GM21367 (cell line): ENCODE measurements around the gene TGFBR3.
"Not testable (repeated sequence)": the region's sequence is repeated elsewhere in the genome, so short reads cannot be mapped to it uniquely, and the experiment has no call there.

Experiments
- ATAC-seq: cut with Tn5 transposase; IDR thresholded peaks from one replicate; pipeline ENCODE4 v1.9.1; 2021; ENCODE audit not compliant: unreplicated experiment

TGFBR3 gene

DNA sequence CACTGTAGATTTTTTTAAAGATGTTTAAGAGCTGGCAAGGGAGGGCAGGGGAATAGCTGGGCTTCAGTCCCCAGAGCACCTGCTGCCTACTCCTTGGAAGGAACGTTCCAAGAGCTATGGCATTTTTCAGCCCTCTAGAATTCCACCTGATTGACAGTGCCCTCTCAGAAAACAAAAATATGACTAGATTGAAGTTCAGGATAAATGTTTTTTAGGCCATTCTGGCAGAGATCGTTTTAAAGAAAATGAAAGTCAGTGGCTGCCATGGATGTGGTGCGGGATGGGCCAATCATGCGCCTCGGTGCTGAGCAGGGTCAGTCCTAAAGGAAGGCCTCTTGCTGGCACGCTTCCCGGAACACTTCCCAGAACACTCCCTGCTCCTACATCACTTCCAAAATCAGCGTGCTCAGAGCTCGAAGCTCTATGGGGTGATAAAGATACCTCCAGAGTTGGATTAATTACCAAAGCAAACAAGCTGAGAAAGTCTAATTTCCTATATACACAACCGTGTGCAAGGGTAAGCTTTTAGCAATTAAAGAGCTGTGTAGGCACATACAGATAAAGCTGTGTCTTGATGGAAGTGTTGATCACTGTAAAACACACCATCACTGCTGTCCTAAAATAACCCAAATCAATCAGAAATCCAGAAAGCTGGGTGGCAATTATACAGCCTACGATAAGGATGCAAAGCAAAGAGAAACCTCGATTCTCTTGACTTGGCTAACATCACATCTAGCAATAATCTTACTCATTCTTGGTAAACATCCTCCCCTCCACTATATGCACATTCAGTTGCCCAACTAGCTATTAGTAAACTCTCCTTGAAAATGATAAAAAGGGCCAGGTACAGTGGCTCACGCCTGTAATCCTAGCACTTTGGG lies 34.6 kb downstream of the TGFBR3 start:
- ATAC-seq, result no peak

DNA sequence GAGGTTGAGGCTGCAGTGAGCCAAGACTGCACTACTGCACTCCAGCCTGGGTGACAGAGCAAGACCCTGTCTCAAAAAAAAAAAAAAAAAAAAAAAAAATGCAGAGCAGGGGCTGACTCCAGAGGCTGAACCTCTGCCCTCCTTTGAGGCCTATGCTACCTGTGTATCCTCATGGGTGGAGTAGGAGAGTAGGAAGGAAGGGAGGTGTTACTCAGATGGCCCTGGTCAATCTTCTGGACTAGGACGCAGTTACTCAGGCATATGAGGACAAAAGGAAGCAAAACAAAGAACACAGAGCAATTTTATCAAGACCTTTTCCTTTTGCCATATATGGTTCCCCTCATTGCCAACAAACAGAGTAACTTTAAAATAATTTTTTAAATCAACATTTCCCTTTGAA lies 35.2 kb downstream of the TGFBR3 start:
- no peak for ATAC-seq

DNA sequence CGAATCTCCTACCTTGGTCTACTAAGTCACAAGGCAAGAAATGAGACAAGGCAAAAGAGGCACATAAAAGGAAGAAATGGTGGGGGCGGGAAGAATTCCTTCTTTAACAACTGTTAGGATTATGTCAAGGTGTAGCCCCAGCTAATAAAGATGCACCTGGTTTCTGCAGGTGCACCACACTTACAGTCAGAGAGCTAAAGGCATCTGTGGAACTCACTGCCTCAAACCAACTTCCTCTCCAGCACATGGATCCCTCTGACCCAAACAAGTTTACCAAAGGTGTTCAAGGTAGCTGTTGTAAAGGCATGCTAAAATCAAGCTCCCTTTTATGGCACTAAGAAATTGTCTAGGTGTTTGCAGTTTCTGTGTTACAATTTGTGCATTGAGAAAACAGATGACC lies 38.1 kb downstream of the TGFBR3 start:
- no peak for ATAC-seq

DNA sequence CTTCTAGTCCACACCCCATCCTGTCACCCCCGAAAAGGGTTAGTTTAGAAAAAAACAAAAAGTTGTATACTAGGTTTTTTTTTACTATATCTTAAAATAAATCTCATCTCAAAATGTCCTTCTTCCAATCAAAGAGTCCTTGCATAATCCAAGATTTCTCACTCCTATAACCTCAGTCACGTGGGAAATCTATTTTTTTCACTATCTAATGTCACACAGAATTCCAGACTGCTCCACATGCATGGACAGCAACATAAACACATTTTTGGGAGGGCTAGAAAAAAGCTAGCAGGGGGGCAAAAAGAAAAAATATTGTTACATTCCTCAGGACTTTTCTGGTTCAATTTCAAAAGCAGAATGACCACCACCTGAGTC lies 39.3 kb downstream of the TGFBR3 start:
- ATAC-seq, result no peak

DNA sequence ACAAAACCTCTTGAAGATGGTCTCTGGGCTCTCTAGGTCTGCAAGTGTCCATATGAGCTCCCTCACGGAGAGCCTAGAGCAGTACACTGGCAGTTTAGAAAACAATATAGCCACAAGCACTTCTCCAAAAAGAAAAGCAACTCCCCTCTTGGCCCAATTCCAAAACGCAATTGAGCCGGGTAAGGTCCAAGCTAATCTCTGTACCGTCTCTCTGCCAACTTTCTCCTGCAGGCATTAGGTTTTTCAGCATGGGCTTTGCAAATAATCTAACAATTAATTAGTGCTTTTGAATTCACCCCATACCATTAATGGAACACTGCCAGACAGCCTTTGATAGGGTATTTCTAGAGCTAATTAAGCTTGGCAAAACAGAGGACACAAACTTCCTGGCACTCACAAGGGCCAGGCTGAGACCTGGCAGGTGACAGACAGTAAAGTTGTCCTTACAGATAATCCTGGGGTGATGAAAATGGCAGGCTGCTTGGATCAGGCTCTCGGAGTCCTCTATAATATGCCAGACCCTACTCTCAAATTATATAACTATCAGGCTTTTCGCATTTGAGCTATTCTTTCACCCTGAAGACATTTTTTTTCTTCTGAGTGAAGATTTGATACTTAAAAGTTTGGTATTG lies 39.8 kb downstream of the TGFBR3 start:
- no peak for ATAC-seq

DNA sequence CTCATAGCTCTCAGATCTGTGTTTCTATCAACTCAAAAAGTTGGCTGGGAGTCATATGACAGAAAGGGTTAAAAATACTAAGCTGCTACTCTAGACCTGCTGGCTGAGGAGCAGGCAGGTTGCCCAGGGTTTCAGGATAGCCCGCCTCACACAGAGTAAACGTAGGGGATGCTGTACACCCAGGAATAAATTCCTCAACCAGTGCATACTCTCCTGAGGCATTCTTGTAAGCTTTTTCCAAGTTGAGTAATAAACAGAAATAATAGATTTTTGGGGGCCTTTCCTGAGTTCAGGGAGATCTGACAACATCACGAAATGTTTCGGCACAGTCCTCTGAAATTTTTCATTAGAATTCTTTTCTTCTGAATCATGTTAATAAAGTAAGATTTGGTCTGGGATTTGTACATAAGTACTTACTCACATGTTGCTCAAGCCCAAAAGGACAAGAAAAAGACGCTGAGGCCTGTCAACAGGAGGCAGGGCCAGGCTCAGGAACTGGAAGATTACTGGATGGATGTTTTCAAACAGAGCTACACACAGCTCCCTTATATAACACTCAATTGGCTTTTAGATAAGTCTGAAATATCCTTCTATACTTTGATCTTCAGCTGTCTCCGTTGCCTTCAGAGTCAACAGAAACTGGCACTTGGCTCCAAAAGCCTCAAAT lies 41.0 kb downstream of the TGFBR3 start:
- ATAC-seq, result no peak

DNA sequence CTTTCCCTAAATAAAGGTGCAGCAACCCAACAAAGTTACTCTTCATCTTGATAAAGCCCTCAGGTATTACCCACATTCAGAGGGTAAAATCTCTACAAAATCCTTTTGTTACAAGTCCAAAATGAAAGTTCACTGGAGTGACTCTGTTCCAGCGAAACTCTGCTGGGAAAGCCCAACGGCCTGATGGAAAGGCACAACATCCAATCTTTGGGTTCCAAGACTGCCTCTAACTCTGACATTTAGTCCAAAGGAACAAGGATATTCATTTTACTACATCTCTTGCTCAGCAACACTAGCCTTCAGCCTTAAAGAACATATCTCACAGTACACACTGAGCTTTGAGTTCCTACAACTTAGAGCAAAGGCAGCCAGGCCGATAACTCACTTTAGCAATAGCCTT lies 42.1 kb downstream of the TGFBR3 start:
- no peak for ATAC-seq

DNA sequence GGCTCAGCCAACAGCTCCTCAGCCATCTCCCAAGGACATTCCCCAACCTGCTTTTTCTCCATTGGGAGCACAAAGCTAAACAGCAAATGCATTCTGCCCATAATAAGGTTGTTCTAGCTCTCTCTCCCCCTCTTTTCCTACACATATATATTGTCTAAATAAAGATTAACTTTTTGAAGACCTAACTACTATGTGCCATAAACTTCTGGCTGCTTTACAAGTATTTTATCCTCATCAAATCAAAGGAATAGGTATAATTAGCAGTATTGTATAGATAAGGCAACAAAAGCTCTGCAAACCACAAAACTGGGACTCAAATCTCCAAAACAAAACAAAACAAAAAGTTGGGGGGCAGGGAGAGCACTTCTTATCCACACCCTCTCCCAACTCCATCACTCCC lies 43.4 kb downstream of the TGFBR3 start:
- ATAC-seq, result no peak

DNA sequence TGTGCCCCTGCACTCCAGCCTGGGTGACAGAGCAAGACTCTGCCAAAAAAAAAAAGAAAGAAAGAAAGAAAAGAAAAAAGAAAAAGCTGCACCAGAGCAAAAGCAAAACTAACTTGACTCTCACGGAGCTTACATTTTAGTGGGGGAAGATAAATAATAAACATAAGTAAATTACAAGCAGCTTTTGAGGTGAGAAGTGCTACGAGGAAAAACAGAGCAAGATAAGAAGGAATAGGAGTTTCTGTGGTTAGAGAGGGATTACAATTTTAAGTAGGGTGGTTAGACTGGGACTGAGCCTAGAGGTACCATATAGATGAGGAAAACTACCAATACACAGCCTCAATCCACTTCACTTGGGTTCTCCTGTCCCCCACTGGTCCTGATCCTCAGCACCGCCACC lies 43.9 kb downstream of the TGFBR3 start:
- ATAC-seq, result no peak

DNA sequence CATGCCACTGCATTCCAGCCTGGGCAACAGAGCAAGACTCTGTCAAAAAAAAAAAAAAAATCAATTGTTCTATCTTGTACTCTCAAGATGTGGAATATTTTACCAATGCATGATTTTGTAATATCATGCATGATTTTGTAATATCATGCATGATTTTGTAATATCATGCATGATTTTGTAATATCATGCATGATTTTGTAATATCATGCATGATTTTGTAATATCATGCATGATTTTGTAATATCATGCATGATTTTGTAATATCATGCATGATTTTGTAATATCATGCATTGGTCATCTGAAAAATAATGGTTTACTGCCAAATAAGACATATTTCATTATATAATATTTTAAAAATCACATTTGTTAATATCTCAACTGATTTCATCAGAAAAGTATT lies 45.7 kb downstream of the TGFBR3 start:
- ATAC-seq, result not testable (repeated sequence)

DNA sequence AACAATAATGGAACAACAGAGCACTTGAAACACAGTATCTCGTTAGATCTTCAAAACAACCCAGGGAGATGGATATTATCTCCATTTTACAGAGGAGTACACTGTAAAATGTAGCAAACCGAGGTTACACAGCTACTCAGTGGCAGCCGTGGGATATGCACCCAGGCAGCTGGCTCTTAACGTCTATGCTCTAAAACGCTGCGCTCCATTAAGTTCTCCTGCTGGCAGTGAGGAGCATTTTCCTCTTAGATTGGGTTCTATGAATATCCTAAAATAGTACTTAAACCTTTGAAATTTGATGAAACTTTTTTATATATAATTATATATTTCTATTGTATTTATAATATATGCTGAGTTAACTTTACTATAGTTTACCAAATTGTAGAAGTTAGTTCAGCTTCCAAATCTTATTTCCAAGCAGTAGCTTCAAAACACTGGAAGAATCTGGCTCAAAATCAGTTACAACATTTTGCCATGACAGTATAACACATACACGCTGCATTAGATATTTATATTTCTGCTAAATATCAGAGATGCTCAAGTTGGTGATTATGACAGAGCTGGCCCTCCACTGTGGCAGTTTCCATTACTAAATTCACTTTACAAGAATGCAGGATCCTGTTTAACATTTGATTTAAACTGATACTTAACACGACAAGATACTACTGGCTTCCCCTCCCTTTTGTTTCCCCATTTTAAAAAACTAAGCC lies 49.5 kb downstream of the TGFBR3 start:
- ATAC-seq, result no peak

DNA sequence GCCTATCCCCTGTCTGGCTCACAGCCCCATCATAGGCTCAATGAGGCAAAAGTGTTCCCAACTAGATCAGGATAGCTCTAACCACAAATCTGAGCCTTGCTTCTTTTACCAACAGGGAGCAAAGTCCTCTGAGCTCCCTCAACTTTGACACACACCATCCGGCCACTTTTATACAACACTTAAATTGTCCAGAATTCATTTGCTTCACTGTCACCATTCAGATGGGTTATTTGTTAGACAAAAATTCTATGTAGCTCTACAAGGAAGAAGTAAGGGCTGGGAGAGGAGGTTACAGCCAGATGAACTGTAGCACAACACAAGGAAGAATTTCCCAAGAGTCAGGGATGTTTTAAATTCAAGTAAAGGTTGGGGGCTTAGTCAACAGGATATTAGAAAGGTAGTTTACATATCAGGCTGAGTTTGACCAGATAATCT lies 50.8 kb downstream of the TGFBR3 start:
- no peak for ATAC-seq

DNA sequence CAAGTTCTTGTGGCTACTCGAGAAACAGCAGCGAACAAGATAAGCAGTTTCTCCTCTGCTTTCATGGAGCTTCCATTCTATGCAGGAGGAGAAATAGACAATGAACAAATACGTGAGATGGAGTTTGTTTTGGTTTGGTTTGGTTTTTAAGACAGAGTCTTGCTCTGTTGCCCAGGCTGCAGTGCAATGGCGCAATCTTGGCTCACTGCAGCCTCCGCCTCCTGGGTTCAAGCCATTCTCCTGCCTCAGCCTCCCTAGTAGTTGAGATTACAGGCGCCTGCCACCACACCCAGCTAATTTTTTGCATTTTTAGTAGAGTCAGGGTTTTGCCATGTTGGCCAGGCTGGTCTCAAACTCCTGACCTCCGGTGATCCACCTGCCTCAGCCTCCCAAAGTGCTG lies 51.4 kb downstream of the TGFBR3 start:
- ATAC-seq, result not testable (repeated sequence)

DNA sequence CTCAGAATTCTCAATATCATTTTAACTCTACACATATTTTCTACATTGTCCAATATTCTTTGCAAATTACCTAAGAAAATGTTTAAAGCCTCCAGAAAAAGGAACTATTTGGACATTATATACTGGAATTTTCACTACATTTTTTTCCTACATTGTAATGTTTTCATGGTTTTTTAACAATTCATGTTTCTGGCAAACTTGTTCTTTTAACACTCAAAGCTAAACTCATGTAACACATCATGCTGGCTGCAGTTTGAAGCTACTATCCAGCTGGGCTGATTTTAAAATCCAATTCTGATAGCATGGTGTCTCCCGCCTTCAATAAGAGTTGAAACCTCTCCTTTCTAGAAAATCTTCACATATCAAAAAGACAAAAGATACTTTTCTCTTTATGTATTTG lies 52.0 kb downstream of the TGFBR3 start:
- ATAC-seq, result no peak

DNA sequence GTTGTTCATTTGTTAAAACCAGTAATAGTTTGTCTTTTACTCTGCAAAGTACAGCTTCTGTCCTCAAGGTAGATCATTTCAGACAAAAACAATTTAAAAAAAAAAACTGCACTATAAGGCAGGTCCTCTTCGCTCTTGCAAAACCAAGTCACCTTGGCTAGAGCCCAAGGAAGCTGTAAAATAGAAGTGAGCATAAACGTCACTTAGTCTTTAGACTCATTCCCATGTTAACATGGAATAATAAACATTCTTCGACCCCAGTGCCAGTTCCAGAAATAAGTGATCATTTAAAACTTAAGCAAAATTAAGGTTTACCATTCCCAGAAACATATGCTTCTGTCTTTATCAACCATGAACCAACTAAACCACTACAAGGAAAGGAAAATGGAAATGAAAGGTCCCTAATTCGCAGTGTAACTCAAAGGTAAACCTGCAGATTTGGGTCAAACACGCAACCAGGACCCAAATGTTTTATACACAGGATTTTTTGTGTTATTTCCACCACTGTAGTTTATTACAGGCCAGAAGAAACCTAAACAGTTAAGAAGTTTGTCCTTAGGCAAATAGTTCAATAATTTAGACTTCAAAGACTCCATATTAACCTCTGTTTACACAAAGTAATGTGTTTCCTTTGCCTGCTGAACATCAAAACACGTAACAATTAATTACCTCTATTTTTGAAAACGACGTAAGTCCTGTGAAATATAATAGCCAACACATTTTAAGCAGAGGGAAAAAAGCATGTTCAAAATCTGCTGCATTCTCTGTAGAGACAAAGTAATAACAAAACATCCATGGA lies 54.6 kb downstream of the TGFBR3 start:
- ATAC-seq, result no peak

DNA sequence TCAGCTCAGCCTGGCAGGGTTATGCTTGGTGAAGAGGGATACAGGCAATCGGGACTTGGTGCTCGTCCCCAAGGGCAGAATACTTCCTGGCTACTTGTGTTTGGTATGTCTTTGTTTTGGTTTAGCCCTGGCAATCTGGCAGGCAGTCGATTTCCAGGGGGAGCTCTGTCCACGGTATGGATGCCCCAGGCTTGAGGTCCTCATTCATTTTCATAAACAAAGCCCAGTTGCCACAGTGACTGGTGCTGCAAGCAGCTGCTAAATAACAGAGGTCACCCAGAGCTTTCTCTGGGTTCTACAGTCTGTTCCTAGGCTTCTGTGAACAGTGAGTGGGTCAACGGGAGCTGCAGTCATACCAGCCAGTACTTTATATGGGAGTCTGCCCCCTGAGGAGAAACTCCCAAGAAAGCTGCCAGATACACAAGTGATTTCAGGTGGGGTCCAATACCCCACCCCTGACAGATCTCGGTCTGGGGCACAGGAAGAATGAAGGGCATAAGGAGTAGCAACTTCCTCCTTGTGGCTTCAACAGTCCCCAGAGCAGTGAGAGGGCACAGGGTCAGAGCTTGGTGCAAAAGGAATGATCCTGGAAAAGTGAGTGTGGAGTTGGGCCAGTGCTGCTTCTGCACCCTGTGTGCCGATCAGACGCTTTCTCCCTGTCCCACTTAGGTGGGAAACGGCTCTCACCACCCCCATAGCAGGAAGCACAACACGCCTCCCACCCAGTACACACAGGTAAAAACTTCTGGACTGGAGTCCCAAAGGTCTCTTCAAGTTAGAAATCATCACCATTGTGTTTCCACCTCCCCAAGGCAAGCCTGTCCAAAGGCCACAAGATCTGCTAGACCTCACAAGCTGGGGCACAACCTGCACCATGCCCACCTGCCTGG lies 55.5 kb downstream of the TGFBR3 start:
- no peak for ATAC-seq

DNA sequence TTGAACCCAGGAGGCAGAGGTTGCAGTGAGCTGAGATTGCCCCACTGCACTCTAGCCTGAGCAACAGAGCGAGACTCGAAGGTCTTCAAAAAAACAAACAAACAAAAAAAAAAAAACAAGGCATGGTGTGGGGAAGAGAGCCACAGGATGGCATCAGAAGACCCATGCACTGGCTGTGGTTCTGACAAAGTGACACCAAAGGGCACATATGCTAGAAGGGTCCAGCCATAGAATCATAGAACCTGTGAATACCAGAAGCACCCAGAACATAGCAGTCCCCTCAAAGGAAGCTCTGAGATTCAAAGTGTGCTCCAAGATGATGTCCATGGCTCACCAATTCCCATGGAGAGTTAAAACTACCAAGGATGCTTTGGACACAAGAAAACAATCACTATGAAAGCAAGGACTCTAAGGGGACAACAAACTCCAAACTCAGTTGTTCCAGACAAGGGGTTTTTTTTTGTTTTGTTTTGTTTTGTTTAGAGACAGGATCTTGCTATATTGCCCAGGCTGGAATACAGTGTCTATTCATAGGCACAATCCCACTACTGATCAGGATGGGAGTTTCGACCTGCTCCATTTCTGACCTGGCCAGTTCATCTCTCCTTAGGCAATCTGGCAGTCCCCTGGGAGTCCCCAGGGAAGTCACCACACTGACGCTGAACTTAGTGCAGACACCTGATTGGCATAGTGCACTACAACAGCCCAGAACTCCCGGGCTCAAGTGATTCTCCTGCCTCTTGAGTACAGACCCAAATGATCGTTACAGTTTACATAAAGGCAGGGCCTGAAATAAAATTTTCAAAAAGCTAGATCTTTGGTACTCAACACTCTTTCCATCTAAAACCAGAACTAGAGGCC lies 56.4 kb downstream of the TGFBR3 start:
- ATAC-seq, result no peak

DNA sequence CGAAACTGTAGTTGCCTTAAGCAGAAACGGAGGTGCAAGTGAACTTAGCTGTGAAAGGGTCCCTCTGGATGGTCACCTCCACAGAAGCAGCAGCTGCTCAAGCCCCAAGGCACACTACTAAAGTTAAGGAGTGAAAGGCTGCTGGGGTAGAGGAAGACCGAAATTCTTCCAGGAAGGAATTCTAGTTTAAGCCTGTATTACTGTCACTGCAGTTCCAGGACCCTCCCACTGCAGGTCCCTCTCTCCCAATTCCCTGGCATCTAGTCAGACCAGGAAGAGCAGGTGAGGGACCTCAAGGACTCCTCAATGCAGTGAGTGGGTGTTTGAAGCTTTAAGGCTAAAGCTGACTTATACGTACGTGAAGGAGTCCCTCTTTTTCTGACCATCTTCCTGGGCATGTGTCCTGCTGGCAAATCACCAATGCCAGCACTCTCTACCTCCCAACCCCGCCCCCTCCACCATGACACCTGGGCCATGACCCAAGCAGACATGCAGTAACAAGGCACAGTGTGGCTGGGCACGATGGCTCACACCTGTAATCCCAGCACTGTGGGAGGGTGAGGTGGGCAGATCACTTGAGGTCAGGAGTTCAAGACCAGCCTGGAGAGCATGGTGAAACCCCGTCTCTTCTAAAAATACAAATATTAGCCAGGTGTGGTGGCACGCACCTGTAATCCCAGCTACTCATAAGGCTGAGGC lies 57.2 kb downstream of the TGFBR3 start:
- ATAC-seq, result no peak
